Stomach (tissue), 9 donors: ENCODE results near the gene STK38L. TPM values are rescaled to one million over a fixed set of nuclear protein-coding genes. Genes with fewer than 3 reads are reported as not detected.

Experiments used
- DNase-seq, 2 donors: peaks; one replicate each; pipeline versions ENCODE4 v3.0.0 to v3.0.0-alpha.2; 2013 to 2019
- H3K27ac ChIP-seq, 5 donors: fragments of 200-600 bp in 4 of 5; sonication (generic) in 4 of 5; one replicate each; pipeline ENCODE4 v1.5.1; 2013 to 2019; ENCODE audit warnings: mild to moderate bottlenecking in 1 of 5, moderate library complexity in 1 of 5
- H3K27me3 ChIP-seq, 3 donors: fragments of 200-600 bp; sonication (generic); one replicate each; pipeline ENCODE4 v1.5.1; 2017 to 2019; ENCODE audit warnings: mixed run types in 1 of 3
- H3K36me3 ChIP-seq, 4 donors: fragments of 200-600 bp; sonication (generic); 1 replicate in 3 of 4; 2 replicates in 1 of 4; pipeline ENCODE4 v1.5.1; 2016 to 2019
- H3K4me1 ChIP-seq, 4 donors: fragments of 200-600 bp; sonication (generic); one replicate each; pipeline ENCODE4 v1.5.1; 2016 to 2019
- H3K4me3 ChIP-seq, 4 donors: fragments of 200-600 bp; sonication (generic) in 3 of 4; one replicate each; pipeline ENCODE4 v1.5.1; 2016 to 2019; ENCODE audit warnings: mild to moderate bottlenecking in 1 of 4
- H3K9me3 ChIP-seq, 4 donors: fragments of 200-600 bp; sonication (generic); one replicate each; pipeline ENCODE4 v1.5.1; 2016 to 2019
- CTCF ChIP-seq, 7 experiments: fragments of 450-650 bp in 4 of 7; fragments of 200-600 bp in 3 of 7; sonication (generic) in 3 of 7; IDR thresholded peaks; one replicate each; pipeline ENCODE4 v1.5.1; 2016 to 2019; ENCODE audit warnings: antibody characterized with exemption in 7 of 7, control low read depth in 2 of 7, mild to moderate bottlenecking in 1 of 7
- EP300 ChIP-seq: sonication (generic); formaldehyde crosslinking; IDR thresholded peaks from one replicate; pipeline ENCODE4 v1.6.1; 2017; ENCODE audit warnings: antibody characterized with exemption
- POLR2A ChIP-seq, 4 donors: fragments of 450-650 bp; IDR thresholded peaks; one replicate each; pipeline ENCODE4 v1.6.1; 2016; ENCODE audit warnings: antibody characterized with exemption in 4 of 4, control low read depth in 2 of 4, mild to moderate bottlenecking in 1 of 4, moderate library complexity in 1 of 4
- POLR2AphosphoS5 ChIP-seq, 3 donors: sonication (generic); formaldehyde crosslinking; IDR thresholded peaks; one replicate each; pipeline ENCODE4 v1.6.1; 2016; ENCODE audit warnings: antibody characterized with exemption in 3 of 3
- WGBS, 5 donors: extraction: QIAGEN DNeasy Blood & Tissue Kit in 3 of 5; methylation state at CpG; one replicate each; pipeline versions ENCODE4 v1.1.5 to v1.1.7; 2013 to 2018; 5-methylcytosine and 5-hydroxymethylcytosine counted together
- intact Hi-C: fragments of 100-400 bp; cut with DNase I; formaldehyde crosslinking; loops from one replicate; pipeline ENCODE4 v1.15.1; 2023; ENCODE audit warnings: low total_unique reads
- polyA plus RNA-seq, 3 donors: library from polyadenylated mRNA; stranded (reverse); fragments of 200-250 nt; gene quantifications; one replicate each; pipeline ENCODE4 v1.2.3, GENCODE V29; 2013
- total RNA-seq, 5 donors: library from RNA; depleted of rRNA; stranded (reverse); fragments of >200 nt; gene quantifications; one replicate each; pipeline versions ENCODE4 v1.1.0 to v1.2.3, GENCODE V29; 2014 to 2016
- donor health status: healthy with polysubstance abuse.
- donor health status: Bipolar disorder and iron deficiency.
- donor health status: healthy.

STK38L gene
- total and polyA plus RNA-seq, 8 donors = 8.5 to 118 (median 26.5) TPM

DNA sequence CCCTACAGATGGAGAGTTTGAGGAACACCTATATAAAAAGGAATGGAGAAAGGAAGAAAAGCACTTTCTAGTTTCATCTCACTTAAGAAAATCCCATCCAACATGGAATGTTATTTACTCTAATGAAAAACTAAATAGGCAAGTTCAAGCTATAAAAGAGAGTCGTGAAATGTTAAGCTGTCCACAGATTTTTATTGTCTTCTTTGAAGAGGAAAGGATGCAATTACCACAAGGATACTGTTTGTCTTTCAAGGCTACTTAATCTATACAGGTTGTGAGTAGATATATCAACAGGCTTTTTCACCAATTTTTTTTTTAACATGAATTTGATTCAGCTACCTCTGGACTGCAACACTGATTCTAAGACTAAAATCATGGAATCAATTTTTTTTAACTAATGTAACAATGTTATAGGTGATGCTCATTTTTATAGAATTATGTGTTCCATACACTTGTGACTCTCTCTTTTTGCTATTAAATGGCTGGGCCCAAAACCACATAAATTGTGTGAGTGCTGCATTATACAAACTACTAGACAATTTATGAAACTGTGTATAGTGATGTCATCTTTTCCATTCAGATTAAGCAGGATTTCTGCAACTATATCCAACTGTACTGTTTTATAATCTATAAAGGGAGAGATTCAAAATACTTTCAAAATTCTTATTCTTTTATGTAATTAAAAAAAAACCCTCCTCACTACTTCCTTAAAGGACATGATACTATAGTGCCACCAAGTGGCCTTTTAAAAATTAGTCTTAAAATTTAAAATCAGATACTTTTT is 61.8 kb downstream of the STK38L start:
- peak in 1 of 2 donors; percentile 65 for DNase-seq
- Histone ChIP-seq H3K4me1 (peaks cover 0 to 27% (median 11%) of the 10 kb centered on the region in 4 donors), H3K27ac (peak overlapping the region in 1 of 5 donors; percentile 55), H3K36me3 (peaks cover 16 to 42% (median 39%) of the 10 kb centered on the region in 4 donors), H3K4me3 (no peak overlapping the region), H3K27me3 (no peaks in the 10 kb centered on the region), H3K9me3 (no peaks in the 10 kb centered on the region)
- peak in 3 of 7 experiments; percentile 32 to 59 (median 56) for TF ChIP-seq CTCF (IDR thresholded peaks at IDR 0.05)
- no peak for TF ChIP-seq POLR2AphosphoS5 (IDR thresholded peaks at IDR 0.05)
- intact Hi-C loops = no loop called here
- WGBS, 5 donors = 70 to 85% (median 79%) methylated on average over 1 of the region's 1 CpG

DNA sequence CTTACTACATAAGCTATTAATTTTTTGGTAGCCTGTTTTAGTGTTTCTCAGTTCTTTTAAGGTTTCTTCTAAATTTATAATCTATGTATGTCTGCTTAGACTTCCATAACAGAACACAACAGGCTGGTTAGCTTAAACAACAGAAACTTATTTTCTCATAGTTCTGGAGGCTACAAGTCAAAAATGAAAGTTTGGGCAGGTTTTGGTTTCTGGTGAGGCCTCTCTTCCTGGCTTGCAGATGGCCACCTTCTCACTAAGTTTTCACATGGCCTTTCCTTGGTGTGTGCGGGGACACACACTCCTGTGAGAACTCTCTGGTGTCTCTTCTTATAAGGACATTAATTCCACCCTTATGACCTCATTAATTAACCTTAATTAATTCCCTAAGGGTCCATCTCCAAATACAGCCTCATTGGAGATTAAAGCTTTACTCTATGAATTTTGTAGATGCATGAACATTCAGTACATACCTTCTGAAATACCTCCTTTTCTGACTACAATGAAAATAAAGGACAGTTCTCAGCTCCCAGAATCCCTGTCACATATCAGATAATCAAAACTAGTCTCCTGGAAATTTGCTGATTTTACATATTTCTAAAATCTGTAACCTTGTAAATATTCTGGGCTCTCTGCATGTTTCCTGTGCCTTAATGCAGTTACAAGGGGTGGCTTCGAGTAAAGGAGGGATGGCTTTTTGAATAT is 65.4 kb downstream of the STK38L start:
- intact Hi-C loops = no loop called here
- DNase-seq = no peak
- H3K27me3 ChIP-seq = no peaks in the 10 kb centered on the region
- H3K4me1 ChIP-seq = peaks cover 0 to 22% (median 11%) of the 10 kb centered on the region in 4 donors
- no peaks in the 10 kb centered on the region for H3K9me3 ChIP-seq
- no peak overlapping the region for H3K27ac ChIP-seq
- 85 to 94% (median 89%) methylated on average over 2 of the region's 2 CpGs for WGBS, 5 donors
- TF ChIP-seq POLR2A (IDR thresholded peaks at IDR 0.05) (no peak), EP300 (no peak), CTCF (IDR thresholded peaks at IDR 0.05) (no peak), POLR2AphosphoS5 (IDR thresholded peaks at IDR 0.05) (no peak)
- no peak overlapping the region for H3K4me3 ChIP-seq
- H3K36me3 ChIP-seq = peaks cover 25 to 60% (median 56%) of the 10 kb centered on the region in 4 donors

- DNase-seq = no peak
- H3K27ac ChIP-seq = no peak overlapping the region
- no peak overlapping the region for H3K4me3 ChIP-seq
- H3K27me3 ChIP-seq = no peaks in the 10 kb centered on the region
- intact Hi-C loops = no loop called here
- TF ChIP-seq EP300 = no peak
- no peak for TF ChIP-seq CTCF (IDR thresholded peaks at IDR 0.05)
- TF ChIP-seq POLR2AphosphoS5 (IDR thresholded peaks at IDR 0.05) = no peak
- no peak for TF ChIP-seq POLR2A (IDR thresholded peaks at IDR 0.05)
- WGBS, 5 donors = 90 to 100% (median 97%) methylated on average over 1 of the region's 1 CpG
- H3K4me1 ChIP-seq = peaks cover 0 to 20% (median 9%) of the 10 kb centered on the region in 4 donors
- no peaks in the 10 kb centered on the region for H3K9me3 ChIP-seq
- H3K36me3 ChIP-seq = peaks cover 28 to 66% (median 61%) of the 10 kb centered on the region in 4 donors
Measured at GRCh38 chr12:27309995-27310315, 65.9 kb downstream of the STK38L start.

GRCh38 chr12:27316947-27317346 is 72.9 kb downstream of the STK38L start:
- DNase-seq = no peak
- intact Hi-C loops = no loop called here
- no peak overlapping the region for H3K4me3 ChIP-seq
- H3K27me3 ChIP-seq = no peaks in the 10 kb centered on the region
- H3K27ac ChIP-seq = no peak overlapping the region
- TF ChIP-seq POLR2A (IDR thresholded peaks at IDR 0.05) (no peak), CTCF (IDR thresholded peaks at IDR 0.05) (no peak), POLR2AphosphoS5 (IDR thresholded peaks at IDR 0.05) (no peak)
- H3K36me3 ChIP-seq = peaks cover 20 to 88% (median 84%) of the 10 kb centered on the region in 4 donors
- H3K9me3 ChIP-seq = no peaks in the 10 kb centered on the region
- H3K4me1 ChIP-seq = peaks cover 0 to 25% (median 11%) of the 10 kb centered on the region in 4 donors
- 37 to 57% (median 42%) methylated on average over 1 of the region's 1 CpG for WGBS, 5 donors
